CD4-positive, alpha-beta T cell treated with Interleukin-6 for 4 hours (primary cell): Measurements from ENCODE around the gene OR4C11.

Experiments
- DNase-seq: peaks from one replicate; pipeline ENCODE4 v3.0.0-alpha.2; 2020; ENCODE audit warnings: mixed read lengths

OR4C11 gene

GRCh38 chr11:55607545-55607944, at the start of gene OR4C11:
OR4C11 (minus strand) TSS chr11:55607645; CDS start chr11:55604373, 3,272 bp downstream.
- no peak for DNase-seq

- no peak for DNase-seq
These were observed 47.7 kb upstream of the OR4C11 start for GRCh38 chr11:55655096-55655495.

- DNase-seq: no peak
These were observed 45.1 kb upstream of the OR4C11 start for GRCh38 chr11:55652560-55652959.

GRCh38 chr11:55648027-55648426, 40.6 kb upstream of the OR4C11 start, which contains the start of gene OR4S2:
OR4S2 (plus strand) TSS chr11:55648327; CDS start chr11:55650904, 2,577 bp downstream.
- DNase-seq: no peak

- DNase-seq: no peak
These were observed 27.4 kb upstream of the OR4C11 start, which contains the start of gene OR4P4 for GRCh38 chr11:55634813-55635212. OR4P4 (plus strand) TSS chr11:55635113.

- DNase-seq: no peak
These were observed 17.1 kb upstream of the OR4C11 start for GRCh38 chr11:55624531-55624930.

GRCh38 chr11:55572548-55572947, 34.9 kb downstream of the OR4C11 start:
- DNase-seq: no peak

GRCh38 chr11:55571828-55572227, 35.6 kb downstream of the OR4C11 start, which contains the start of gene OR4C16:
OR4C16 (plus strand) TSS chr11:55572128; CDS start chr11:55572128, 0 bp downstream.
- no peak for DNase-seq

- DNase-seq: no peak
These were observed 53.3 kb downstream of the OR4C11 start, which contains the start of gene OR4C15 for GRCh38 chr11:55554169-55554568. OR4C15 (plus strand) TSS chr11:55554469; CDS start chr11:55554469, 0 bp downstream.
